Measurements from ENCODE around the gene SDSL.

Gene SDSL

DNA sequence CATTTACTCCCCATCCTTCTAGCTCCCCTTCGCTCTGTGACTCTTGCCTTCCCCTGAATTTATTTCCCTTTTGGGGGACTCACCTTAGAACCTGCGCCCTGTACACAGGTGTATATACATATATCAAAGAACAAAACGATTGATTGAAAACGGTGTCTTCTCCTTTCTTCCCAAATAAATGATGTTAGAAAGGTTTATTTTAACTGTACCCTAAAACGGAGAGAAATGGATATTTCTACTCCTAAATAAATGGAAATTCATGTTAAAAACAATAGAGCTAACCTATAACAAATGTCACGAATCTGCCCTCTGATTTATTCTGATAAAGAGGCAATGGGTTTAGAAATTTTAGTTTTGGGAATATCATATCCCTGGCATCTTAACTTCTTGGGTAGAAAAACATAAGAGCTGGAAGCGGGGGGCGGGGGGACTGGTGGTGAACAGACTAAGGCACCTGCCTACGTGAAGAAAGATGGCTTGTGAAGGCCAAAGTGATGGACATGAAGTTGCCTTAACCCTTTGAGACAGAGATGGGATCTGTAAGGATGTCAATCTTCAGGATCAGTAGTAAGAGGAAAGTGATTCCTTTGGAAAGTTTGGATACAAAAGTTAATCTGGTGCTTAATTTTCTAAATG lies 58.3 kb downstream of the SDSL start:
- no peak for DNase-seq (ENCODE audit: low read depth)

DNA sequence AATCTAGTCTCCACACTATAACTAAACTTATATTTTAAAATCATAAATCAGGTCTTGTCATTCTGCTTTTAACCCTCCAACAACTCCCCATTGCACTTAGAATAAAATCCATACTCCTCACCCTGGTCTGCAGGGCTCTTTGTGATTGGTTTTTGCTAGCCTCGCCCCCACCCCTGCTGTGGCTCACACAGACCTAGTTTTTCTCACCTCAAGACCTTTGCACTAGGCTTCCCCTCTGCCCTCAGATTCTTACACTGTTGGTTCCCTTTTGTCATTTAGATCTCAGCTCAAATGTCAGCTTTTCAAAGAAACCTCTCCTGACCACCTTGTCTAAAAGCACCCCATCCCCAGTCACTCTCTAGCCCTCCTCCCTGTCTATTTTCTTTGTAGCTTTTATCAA lies 60.2 kb downstream of the SDSL start:
- no peak for DNase-seq (ENCODE audit: low read depth)

DNA sequence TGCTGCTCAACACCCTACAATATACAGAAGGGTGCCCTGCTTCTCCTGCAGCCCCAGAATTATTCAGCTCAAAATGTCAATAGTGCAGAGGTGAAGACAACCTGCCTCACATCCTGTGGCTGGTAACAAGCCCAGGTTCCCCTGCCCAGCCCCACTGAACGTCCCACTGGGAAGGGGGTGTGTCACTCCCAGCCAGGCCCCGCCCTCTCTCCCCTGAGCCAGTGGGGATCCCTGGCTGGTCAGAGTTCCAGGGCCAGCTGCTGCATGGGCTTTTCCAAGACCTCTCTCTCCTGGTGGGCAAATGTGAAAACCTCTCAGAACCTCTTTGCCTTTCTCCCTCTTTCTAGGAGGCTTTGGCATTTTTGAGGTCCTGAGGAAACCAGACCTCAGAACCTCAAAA lies 63.1 kb downstream of the SDSL start:
- DNase-seq (ENCODE audit: low read depth), result no peak

DNA sequence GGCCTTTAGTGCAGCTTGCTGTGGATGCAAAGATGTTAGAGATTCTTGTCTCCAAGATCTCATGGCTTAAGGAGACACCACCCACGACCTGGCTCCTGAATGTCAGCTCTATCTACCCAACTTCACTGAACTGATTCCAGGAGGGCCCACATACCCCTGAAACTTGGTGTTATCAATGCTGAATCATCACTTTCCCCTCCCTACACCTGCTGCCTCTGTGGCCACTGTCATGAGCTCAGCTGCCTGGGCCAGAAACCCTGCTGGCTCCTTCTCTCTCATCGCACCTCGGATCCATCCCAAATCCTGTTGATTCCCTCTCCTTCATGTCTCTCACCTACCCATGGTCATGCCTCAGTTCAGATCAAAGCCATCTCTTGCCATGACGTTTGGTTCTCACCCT lies 64.5 kb downstream of the SDSL start:
- DNase-seq (ENCODE audit: low read depth), result no peak

Measured in stimulated activated CD8-positive, alpha-beta memory T cell treated with anti-CD3 and anti-CD28 coated beads, Interleukin-12 subunit alpha, Interleukin-12 subunit beta, amount 100 ng/mL, for 1 hour (primary cell).